Measurements from ENCODE around the gene HPCAL1. TPM values are rescaled to one million over a fixed set of nuclear protein-coding genes. Genes with fewer than 3 reads are reported as not detected.

Gene HPCAL1
- total RNA-seq, 1 donor from 2014 or later = 34.6 TPM

- Mint-ChIP-seq H3K27ac (ENCODE audit: unreplicated experiment) (no peak overlapping the region), H3K9me3 (ENCODE audit: unreplicated experiment) (no peaks in the 10 kb centered on the region), H3K4me1 (ENCODE audit: unreplicated experiment) (no peaks in the 10 kb centered on the region), H3K36me3 (ENCODE audit: low read depth, unreplicated experiment) (no peaks in the 10 kb centered on the region), H3K4me3 (ENCODE audit: unreplicated experiment) (no peak overlapping the region), H3K27me3 (ENCODE audit: unreplicated experiment) (no peaks in the 10 kb centered on the region)
- no peak for TF ChIP-seq CTCF (IDR thresholded peaks at IDR 0.05; ENCODE audit: unreplicated experiment)
- DNase-seq (ENCODE audit: low spot score) = no peak
Measured at GRCh38 chr2:10269711-10270610, 32.7 kb upstream of the HPCAL1 start.

GRCh38 chr2:10271509-10271908 is 31.2 kb upstream of the HPCAL1 start:
- no peak for DNase-seq (ENCODE audit: low spot score)
- H3K9me3 Mint-ChIP-seq (ENCODE audit: unreplicated experiment) = no peaks in the 10 kb centered on the region
- H3K4me1 Mint-ChIP-seq (ENCODE audit: unreplicated experiment) = no peaks in the 10 kb centered on the region
- H3K27me3 Mint-ChIP-seq (ENCODE audit: unreplicated experiment) = no peaks in the 10 kb centered on the region
- H3K4me3 Mint-ChIP-seq (ENCODE audit: unreplicated experiment) = no peak overlapping the region
- no peak for TF ChIP-seq CTCF (IDR thresholded peaks at IDR 0.05; ENCODE audit: unreplicated experiment)
- H3K27ac Mint-ChIP-seq (ENCODE audit: unreplicated experiment) = no peak overlapping the region
- no peaks in the 10 kb centered on the region for H3K36me3 Mint-ChIP-seq (ENCODE audit: low read depth, unreplicated experiment)

GRCh38 chr2:10271946-10272345 is 30.8 kb upstream of the HPCAL1 start:
- TF ChIP-seq CTCF (IDR thresholded peaks at IDR 0.05; ENCODE audit: unreplicated experiment) = no peak
- DNase-seq (ENCODE audit: low spot score) = no peak
- no peaks in the 10 kb centered on the region for H3K36me3 Mint-ChIP-seq (ENCODE audit: low read depth, unreplicated experiment)
- H3K9me3 Mint-ChIP-seq (ENCODE audit: unreplicated experiment) = no peaks in the 10 kb centered on the region
- H3K27me3 Mint-ChIP-seq (ENCODE audit: unreplicated experiment) = peaks cover 3% of the 10 kb centered on the region
- no peaks in the 10 kb centered on the region for H3K4me1 Mint-ChIP-seq (ENCODE audit: unreplicated experiment)
- H3K27ac Mint-ChIP-seq (ENCODE audit: unreplicated experiment) = no peak overlapping the region
- H3K4me3 Mint-ChIP-seq (ENCODE audit: unreplicated experiment) = no peak overlapping the region

- no peaks in the 10 kb centered on the region for H3K36me3 Mint-ChIP-seq (ENCODE audit: low read depth, unreplicated experiment)
- no peak overlapping the region for H3K27ac Mint-ChIP-seq (ENCODE audit: unreplicated experiment)
- no peak for DNase-seq (ENCODE audit: low spot score)
- H3K27me3 Mint-ChIP-seq (ENCODE audit: unreplicated experiment) = peaks cover 6% of the 10 kb centered on the region
- no peak overlapping the region for H3K4me3 Mint-ChIP-seq (ENCODE audit: unreplicated experiment)
- no peak for TF ChIP-seq CTCF (IDR thresholded peaks at IDR 0.05; ENCODE audit: unreplicated experiment)
- no peaks in the 10 kb centered on the region for H3K9me3 Mint-ChIP-seq (ENCODE audit: unreplicated experiment)
- H3K4me1 Mint-ChIP-seq (ENCODE audit: unreplicated experiment) = no peaks in the 10 kb centered on the region
Measured at GRCh38 chr2:10272464-10272863, 30.2 kb upstream of the HPCAL1 start.

Data from endothelial cell (in vitro differentiated cells).